ENCODE data around the gene ATAD3C.
"Not testable (repeated sequence)": the region's sequence is repeated elsewhere in the genome, so short reads cannot be mapped to it uniquely, and the experiment has no call there.

Gene ATAD3C

DNA sequence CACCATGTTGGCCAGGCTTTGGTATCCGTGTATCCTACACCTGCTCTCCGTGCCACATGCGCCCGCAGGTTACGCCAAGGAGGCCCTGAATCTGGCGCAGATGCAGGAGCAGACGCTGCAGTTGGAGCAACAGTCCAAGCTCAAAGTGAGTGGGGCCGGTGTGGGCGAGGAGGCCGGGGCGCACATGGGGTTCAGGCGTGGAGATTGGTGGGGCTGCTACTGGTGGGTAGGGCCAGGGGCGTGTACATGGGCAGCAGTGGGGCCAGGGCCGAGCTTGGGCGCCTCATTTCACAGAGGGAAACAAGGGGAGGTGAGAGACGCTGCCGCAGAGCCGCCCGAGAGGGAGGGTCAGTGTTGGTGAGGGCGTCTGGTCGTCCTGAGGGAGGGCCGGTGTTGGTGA is 27.7 kb downstream of the ATAD3C start:
- Mint-ChIP-seq H3K9me3 (no peaks in the 10 kb centered on the region), H3K4me3 (no peak overlapping the region), H3K27ac (no peak overlapping the region), H3K27me3 (no peaks in the 10 kb centered on the region), H3K4me1 (peaks cover 13% of the 10 kb centered on the region), H3K36me3 (peaks cover 13% of the 10 kb centered on the region)
- ATAC-seq (ENCODE audit: low read depth) (no peak), DNase-seq (ENCODE audit: low spot score in 2 of 2) (no peak)

- H3K27ac Mint-ChIP-seq = no peak overlapping the region
- no peaks in the 10 kb centered on the region for H3K9me3 Mint-ChIP-seq
- H3K36me3 Mint-ChIP-seq = peaks cover 19% of the 10 kb centered on the region
- DNase-seq (ENCODE audit: low spot score in 2 of 2) (no peak), ATAC-seq (ENCODE audit: low read depth) (no peak)
- H3K4me1 Mint-ChIP-seq = peaks cover 10% of the 10 kb centered on the region
- H3K4me3 Mint-ChIP-seq = no peak overlapping the region
- H3K27me3 Mint-ChIP-seq = no peaks in the 10 kb centered on the region
Observed at GRCh38 chr1:1479547-1480487, 30.3 kb downstream of the ATAD3C start.

DNA sequence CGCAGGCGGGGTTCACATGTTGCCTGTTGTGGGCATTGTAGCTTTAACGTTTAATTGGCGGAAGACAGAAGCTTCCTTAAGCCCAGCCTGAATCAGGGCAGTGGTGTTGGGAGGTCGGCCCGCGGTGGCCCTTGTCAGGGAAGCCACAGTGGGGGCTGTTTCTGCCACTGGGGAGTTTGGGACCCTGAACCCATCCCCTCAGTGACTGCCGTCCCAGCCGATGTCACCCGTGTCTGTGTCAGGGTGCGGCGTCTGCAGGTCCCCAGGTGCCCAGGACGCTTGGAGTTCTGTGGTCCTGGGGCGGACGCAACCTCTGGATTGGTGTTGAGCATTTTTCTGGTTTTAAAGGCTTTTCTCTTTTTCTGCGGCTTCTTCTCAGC is 31.0 kb downstream of the ATAD3C start:
- not testable (repeated sequence) for ATAC-seq (ENCODE audit: low read depth); H3K27ac Mint-ChIP-seq; H3K9me3 Mint-ChIP-seq; H3K4me1 Mint-ChIP-seq; H3K4me3 Mint-ChIP-seq; DNase-seq (ENCODE audit: low spot score in 2 of 2); H3K27me3 Mint-ChIP-seq
- H3K36me3 Mint-ChIP-seq = peaks cover 19% of the 10 kb centered on the region

GRCh38 chr1:1481811-1482210 is 32.3 kb downstream of the ATAD3C start:
- not testable (repeated sequence) for H3K27ac Mint-ChIP-seq; H3K27me3 Mint-ChIP-seq; ATAC-seq (ENCODE audit: low read depth); H3K9me3 Mint-ChIP-seq; H3K4me3 Mint-ChIP-seq; H3K4me1 Mint-ChIP-seq; DNase-seq (ENCODE audit: low spot score in 2 of 2)
- H3K36me3 Mint-ChIP-seq = peaks cover 19% of the 10 kb centered on the region

GRCh38 chr1:1482856-1483255 is 33.4 kb downstream of the ATAD3C start:
- no peak overlapping the region for H3K4me3 Mint-ChIP-seq
- DNase-seq (ENCODE audit: low spot score in 2 of 2) (no peak), ATAC-seq (ENCODE audit: low read depth) (no peak)
- H3K4me1 Mint-ChIP-seq = peaks cover 8% of the 10 kb centered on the region
- no peak overlapping the region for H3K27ac Mint-ChIP-seq
- H3K27me3 Mint-ChIP-seq = no peaks in the 10 kb centered on the region
- peaks cover 17% of the 10 kb centered on the region for H3K36me3 Mint-ChIP-seq
- no peaks in the 10 kb centered on the region for H3K9me3 Mint-ChIP-seq

GRCh38 chr1:1483714-1484113 is 34.2 kb downstream of the ATAD3C start:
- H3K36me3 Mint-ChIP-seq = peaks cover 17% of the 10 kb centered on the region
- no peaks in the 10 kb centered on the region for H3K27me3 Mint-ChIP-seq
- no peak for DNase-seq (ENCODE audit: low spot score in 2 of 2)
- no peak overlapping the region for H3K4me3 Mint-ChIP-seq
- H3K27ac Mint-ChIP-seq = no peak overlapping the region
- no peak for ATAC-seq (ENCODE audit: low read depth)
- peaks cover 8% of the 10 kb centered on the region for H3K4me1 Mint-ChIP-seq
- H3K9me3 Mint-ChIP-seq = no peaks in the 10 kb centered on the region

DNA sequence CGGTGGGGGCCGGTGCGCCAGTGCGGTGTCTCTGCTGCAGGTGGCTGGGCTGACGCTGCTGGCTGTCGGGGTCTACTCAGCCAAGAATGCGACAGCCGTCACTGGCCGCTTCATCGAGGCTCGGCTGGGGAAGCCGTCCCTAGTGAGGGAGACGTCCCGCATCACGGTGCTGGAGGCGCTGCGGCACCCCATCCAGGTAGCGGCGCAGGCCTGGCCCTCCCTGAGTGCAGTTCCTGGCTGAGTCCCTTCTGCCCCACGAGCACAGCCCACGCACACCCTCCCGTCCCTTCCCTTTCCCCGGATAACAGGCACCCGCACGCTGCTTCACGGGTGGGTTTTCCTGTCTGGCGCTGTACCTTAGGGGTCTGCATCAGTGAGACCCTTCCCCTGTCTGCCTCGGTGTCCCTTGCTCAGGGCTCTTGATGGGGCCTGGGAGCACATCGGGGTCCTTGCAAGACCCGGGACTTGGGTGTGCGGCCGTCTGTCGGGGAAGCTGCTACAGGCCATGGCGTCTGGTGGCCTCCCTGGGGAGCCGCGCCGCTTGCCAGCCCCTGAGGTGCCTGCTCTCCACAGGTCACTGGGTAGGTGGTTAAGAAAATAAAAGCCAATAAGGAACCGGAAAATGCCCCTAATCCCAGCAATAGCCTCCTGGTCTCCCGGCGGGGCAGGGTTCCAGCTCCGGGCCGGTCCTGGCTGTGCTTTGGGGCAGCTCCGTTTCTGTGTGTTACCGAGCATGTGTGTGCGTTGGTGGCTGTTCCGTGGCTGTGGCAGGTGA is 35.7 kb downstream of the ATAD3C start:
- not testable (repeated sequence) for DNase-seq (ENCODE audit: low spot score in 2 of 2); H3K4me3 Mint-ChIP-seq; H3K27me3 Mint-ChIP-seq; H3K9me3 Mint-ChIP-seq; H3K4me1 Mint-ChIP-seq; ATAC-seq (ENCODE audit: low read depth); H3K27ac Mint-ChIP-seq
- H3K36me3 Mint-ChIP-seq = peaks cover 13% of the 10 kb centered on the region

- DNase-seq (ENCODE audit: low spot score in 2 of 2); H3K4me1 Mint-ChIP-seq; H3K9me3 Mint-ChIP-seq; H3K27ac Mint-ChIP-seq; H3K4me3 Mint-ChIP-seq; H3K27me3 Mint-ChIP-seq; ATAC-seq (ENCODE audit: low read depth): not testable (repeated sequence)
- H3K36me3 Mint-ChIP-seq = peaks cover 13% of the 10 kb centered on the region
Observed at GRCh38 chr1:1485755-1486317, 36.3 kb downstream of the ATAD3C start.

- Mint-ChIP-seq H3K27ac (no peak overlapping the region), H3K4me1 (no peaks in the 10 kb centered on the region), H3K4me3 (no peak overlapping the region), H3K9me3 (no peaks in the 10 kb centered on the region), H3K27me3 (no peaks in the 10 kb centered on the region), H3K36me3 (peaks cover 13% of the 10 kb centered on the region)
- no peak for DNase-seq (ENCODE audit: low spot score in 2 of 2)
- ATAC-seq (ENCODE audit: low read depth) = no peak
Observed at GRCh38 chr1:1487701-1488100, 38.2 kb downstream of the ATAD3C start.

GRCh38 chr1:1489231-1489630 is 39.7 kb downstream of the ATAD3C start:
- H3K27me3 Mint-ChIP-seq = no peaks in the 10 kb centered on the region
- DNase-seq (ENCODE audit: low spot score in 2 of 2) (no peak), ATAC-seq (ENCODE audit: low read depth) (no peak)
- H3K27ac Mint-ChIP-seq = no peak overlapping the region
- peaks cover 3% of the 10 kb centered on the region for H3K9me3 Mint-ChIP-seq
- H3K36me3 Mint-ChIP-seq = peaks cover 19% of the 10 kb centered on the region
- H3K4me3 Mint-ChIP-seq = no peak overlapping the region
- no peaks in the 10 kb centered on the region for H3K4me1 Mint-ChIP-seq

DNA sequence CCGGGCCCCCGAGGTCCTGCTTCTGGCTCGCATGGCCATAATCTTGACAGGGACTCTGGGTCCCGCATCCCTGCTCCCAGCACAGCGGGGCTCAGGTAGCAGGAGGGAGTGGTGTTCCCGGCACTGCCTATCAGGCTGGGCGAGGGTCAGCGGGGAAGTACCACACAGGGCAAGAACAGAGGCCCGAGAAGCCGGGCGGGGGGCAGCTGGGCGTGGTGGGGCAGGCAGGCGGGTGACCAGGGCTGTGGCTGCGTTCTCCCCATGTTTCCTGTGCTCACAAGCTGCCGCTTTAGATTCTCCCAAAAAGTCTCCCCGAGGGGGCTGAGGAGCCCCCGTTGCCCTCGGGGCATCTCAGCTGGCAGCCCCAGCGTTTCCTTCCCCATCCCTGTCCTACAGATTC is 40.4 kb downstream of the ATAD3C start:
- Mint-ChIP-seq H3K4me3 (no peak overlapping the region), H3K27me3 (no peaks in the 10 kb centered on the region), H3K27ac (no peak overlapping the region), H3K36me3 (peaks cover 20% of the 10 kb centered on the region), H3K4me1 (no peaks in the 10 kb centered on the region), H3K9me3 (peaks cover 3% of the 10 kb centered on the region)
- DNase-seq (ENCODE audit: low spot score in 2 of 2) = no peak
- ATAC-seq (ENCODE audit: low read depth) = no peak

DNA sequence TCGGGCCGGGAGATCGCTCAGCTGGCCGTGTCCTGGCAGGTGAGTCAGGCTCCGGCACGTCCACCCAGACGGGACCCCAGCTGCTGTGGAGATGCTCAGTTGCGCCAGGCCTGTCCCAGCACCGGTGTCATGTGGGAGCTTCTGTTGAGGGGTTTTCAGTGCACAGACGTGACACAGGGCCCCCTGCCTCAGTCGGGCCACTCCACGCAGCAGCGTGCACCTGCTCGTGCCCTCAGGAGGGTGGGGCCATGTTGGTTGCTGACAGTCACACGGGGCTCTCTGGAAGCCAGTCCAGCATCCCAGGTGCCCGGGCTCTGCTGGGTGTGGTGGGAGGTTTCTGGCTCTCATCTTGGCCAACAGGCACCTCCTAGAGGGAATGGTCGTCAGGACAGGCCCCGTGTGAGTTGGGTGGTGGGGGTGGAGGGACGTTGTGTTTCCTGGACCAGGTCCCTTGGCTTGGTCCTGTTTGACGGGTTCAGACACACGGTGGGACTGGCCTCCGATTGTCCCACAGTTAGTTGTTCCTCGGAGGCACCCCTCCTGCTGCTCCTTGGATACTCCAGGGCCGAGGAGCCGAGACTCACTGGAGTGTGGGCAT is 41.2 kb downstream of the ATAD3C start:
- H3K27ac Mint-ChIP-seq = no peak overlapping the region
- no peak overlapping the region for H3K4me3 Mint-ChIP-seq
- H3K27me3 Mint-ChIP-seq = no peaks in the 10 kb centered on the region
- peaks cover 3% of the 10 kb centered on the region for H3K9me3 Mint-ChIP-seq
- no peak for DNase-seq (ENCODE audit: low spot score in 2 of 2)
- no peaks in the 10 kb centered on the region for H3K4me1 Mint-ChIP-seq
- ATAC-seq (ENCODE audit: low read depth) = no peak
- H3K36me3 Mint-ChIP-seq = peaks cover 20% of the 10 kb centered on the region

- ATAC-seq (ENCODE audit: low read depth) (no peak), DNase-seq (ENCODE audit: low spot score in 2 of 2) (no peak)
- Mint-ChIP-seq H3K27me3 (no peaks in the 10 kb centered on the region), H3K4me3 (no peak overlapping the region), H3K4me1 (no peaks in the 10 kb centered on the region), H3K9me3 (peaks cover 3% of the 10 kb centered on the region), H3K27ac (no peak overlapping the region), H3K36me3 (peaks cover 20% of the 10 kb centered on the region)
Observed at GRCh38 chr1:1491601-1492000, 42.1 kb downstream of the ATAD3C start.

DNA sequence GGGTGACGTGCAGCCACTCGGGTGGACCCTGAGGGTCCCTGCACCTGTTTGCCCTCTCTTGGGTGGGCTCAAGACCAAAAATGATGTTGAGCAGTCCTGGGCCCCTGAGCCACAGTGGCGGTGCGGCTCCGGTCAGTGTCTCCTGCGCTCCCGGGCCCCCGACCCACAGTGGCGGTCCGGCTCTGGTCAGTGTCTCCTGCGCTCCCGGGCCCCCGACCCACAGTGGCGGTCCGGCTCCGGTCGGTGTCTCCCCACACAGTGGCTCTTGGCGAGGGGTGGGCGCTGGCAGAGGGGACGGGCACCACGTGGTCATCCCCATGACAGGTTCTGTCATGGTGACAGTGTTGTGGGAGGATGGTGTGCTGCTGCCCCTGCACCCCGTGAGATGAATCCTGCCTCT is 44.8 kb downstream of the ATAD3C start:
- H3K4me3 Mint-ChIP-seq; H3K4me1 Mint-ChIP-seq; ATAC-seq (ENCODE audit: low read depth); H3K9me3 Mint-ChIP-seq; H3K27ac Mint-ChIP-seq; DNase-seq (ENCODE audit: low spot score in 2 of 2); H3K27me3 Mint-ChIP-seq: not testable (repeated sequence)
- peaks cover 18% of the 10 kb centered on the region for H3K36me3 Mint-ChIP-seq
